Measurements from ENCODE around the gene ZNF556. TPM values are rescaled to one million over a fixed set of nuclear protein-coding genes. Genes with fewer than 3 reads are reported as not detected.
"Not testable (repeated sequence)": the region's sequence is repeated elsewhere in the genome, so short reads cannot be mapped to it uniquely, and the experiment has no call there.

Gene ZNF556
- total RNA-seq, 1 donor from 2014 or later: not detected

DNA sequence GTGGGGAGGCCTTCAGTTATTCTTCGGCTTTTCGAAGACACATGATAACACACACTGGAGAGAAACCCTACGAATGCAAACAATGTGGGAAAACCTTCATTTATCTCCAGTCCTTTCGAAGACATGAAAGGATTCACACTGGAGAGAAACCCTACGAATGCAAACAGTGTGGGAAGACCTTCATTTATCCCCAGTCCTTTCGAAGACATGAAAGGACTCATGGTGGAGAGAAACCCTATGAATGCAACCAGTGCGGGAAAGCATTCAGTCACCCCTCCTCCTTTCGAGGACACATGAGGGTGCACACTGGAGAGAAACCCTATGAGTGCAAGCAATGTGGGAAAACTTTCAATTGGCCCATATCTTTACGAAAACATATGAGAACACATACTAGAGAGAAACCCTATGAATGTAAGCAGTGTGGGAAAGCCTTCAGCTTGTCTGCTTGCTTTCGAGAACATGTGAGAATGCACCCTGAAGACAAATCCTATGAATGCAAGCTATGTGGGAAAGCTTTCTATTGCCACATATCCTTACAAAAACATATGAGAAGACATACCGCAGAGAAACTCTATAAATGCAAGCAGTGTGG is 14.0 kb upstream of the ZNF556 start:
- ATAC-seq: no peak
- DNase-seq (ENCODE audit: low spot score): no peak

DNA sequence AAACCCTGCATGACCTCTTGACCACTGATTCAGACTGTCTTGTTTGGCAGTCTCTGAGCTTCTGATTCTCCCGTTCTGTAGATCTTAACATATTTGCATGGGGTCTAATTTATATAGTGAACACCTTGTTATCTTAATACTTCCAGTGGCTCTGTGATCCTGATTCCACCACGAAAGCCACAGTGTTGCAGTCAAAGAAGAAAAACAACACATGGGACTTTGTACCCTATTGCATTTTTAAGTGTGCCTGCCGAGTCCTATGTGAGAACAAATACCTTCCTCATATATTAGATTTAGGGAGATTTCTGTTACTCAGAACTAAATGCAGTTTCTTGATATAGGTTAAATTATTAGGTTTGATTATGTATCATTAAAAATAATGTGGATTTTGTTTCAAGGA is 12.3 kb upstream of the ZNF556 start:
- no peak for ATAC-seq
- no peak for DNase-seq (ENCODE audit: low spot score)

DNA sequence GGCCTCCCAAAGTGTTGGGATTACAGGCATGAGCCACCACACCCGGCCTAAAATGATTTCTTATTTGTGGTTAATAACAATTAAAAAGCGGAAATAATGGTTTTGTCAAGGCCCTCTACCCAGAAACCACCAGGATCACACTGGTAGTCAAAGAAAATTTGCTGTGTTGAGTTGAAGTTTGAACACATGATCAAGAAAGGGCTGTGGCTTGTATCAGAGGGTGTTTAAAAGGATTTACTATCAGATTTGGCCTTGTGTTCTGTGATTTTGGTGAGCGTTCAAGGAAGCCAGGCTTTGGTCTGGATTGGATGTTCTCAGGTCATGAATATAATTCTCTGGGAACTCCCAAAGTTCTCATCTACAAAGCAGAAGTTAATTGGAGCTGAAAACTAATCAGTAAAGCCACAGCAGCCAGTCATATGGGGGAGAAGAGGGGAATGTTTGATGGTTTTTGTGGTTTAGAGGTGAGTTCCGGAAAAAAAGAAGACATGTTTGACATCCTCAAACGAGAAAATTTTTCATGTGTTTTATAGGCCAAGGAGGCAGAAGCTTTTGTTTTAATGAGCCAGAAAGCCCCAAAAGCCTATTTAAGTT is 10.6 kb upstream of the ZNF556 start:
- ATAC-seq (no peak), DNase-seq (ENCODE audit: low spot score) (no peak)

DNA sequence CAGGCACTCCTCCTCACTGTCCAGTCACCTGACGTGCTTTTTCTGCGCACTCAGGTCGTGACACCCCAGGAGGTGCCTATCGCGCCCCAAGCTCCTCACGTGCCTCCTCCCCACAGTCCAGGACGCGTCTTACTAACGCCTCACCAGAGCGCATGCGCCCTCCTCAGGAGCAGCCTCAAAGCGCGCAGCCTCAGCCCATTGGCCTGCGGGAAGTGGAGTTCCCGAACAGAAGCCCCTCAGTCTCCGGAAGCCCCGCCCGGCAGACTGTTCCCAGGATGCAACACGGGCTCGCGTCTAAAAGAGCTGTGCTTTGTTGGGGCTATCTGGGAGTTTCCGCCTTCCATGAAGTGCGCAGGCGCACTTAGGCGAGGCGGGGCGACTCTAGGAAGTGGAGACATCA is 8.3 kb upstream of the ZNF556 start:
- ATAC-seq: no peak

DNA sequence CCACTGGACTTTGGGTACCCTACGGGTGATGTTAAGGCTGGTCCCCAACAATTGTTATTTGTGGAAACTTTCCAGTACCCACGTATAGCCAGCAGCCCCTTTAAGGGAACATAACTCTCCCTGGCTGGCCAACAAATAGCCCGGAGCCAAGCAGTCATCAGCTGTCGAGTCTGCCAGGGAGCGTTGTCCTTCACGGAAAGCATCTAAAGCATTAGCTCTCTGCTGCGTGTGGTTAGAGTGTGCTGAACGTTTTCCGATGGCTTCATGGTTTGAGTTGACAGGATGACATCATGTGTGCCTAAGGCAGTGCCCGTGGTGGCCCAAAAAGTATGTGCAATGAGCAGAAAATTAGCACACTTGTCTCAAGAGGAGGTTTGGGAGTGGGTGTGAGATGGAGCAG is 3.3 kb upstream of the ZNF556 start:
- ATAC-seq: no peak
- no peak for DNase-seq (ENCODE audit: low spot score)

More for the DNA sequence above, 8.3 kb upstream of the ZNF556 start:
- no peak for DNase-seq (ENCODE audit: low spot score)

DNA sequence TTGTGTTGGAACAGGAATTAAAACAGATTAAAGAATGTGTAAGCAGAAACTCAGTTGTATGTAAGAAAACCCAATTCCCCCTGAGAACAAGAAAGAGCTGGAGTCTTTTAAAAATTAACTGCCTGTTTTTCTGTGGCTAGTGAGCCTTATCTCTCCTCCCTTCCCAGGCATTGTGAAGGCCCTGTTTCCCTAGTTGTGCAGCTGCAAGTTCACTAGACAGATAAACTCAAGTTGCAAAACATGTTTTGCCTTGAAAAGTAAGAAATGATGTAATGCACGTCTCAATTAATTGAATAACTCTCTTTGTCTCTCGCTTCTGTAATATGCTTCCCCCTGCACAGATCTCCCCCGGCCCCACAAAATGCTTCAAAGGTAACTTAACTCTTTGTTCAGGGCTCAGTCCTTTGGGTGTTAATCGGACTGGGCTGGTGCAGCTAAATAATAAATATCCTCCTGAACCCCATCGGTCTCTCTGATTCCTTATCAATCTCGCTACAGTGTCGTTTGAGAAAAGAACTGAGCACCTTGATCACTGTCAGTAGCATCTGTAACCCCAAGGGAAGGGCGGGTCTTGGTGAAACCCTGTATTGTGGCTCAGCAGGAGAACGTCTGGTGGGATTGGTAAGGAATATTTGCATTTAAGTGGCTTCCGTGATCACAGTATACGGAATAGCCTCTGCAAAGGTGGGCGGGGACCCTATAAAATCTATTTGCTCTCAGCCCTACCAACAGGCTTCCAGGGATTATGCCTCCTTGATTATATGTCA is 1.6 kb upstream of the ZNF556 start:
- ATAC-seq (no peak), DNase-seq (ENCODE audit: low spot score) (no peak)

DNA sequence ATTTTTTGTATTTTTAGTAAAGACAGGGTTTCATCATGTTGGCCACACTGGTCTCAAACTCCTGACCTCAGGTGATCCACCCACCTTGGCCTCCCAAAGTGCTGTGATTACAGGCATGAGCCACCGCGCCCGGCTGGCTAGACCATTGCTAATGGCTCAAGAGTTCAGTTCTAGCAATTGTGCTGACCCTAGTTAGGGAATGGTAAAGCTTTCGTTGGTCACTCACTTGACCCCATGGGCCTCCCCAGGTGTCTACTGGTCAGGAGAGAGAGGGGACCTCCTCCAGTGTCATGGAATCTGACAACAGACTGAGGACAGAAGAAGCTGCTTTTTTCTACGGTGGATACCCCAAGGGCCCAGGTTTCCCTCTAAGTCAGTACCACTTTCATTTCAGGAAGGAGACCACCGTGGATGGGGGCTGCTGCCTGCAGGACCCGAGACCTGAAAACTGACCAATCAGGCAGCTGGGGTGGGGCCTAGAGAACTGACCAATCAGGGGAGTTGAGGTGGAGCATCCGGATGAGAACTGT is 575 bp upstream of the ZNF556 start:
- no peak for DNase-seq (ENCODE audit: low spot score)
- no peak for ATAC-seq

DNA sequence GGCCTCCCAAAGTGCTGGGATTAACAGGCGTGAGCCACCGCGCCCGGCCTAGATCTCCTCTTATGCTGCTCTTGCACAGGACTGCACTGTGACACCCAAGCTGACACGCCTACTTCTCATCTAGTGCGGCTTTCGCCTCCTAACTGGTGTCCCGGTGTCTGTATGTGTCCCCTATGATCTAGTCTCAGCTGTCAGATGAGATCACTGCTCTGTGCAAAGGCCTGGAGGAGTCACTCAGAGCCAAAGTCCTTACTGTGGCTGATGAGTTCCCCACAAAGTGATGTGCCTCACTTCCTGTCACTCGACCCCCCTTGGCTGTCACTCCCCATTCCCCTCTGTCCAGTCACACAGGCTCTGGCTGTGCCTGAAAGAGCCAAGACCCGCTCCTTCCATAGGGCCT is 2.5 kb downstream of the ZNF556 start:
- ATAC-seq (no peak), DNase-seq (ENCODE audit: low spot score) (no peak)

DNA sequence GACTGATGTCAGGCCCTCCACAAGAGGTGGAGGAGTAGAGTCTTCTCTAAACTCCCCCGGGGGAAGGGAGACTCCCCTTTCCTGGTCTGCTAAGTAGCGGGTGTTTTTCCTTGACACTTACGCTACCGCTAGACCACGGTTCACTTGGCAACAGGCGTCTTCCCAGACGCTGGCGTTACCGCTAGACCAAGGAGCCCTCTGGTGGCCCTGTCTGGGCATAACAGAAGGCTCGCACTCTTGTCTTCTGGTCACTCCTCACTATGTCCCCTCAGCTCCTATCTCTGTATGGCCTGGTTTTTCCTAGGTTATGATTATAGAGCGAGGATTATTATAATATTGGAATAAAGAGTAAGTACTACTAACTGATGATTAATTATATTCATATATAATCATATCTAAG is 5.0 kb downstream of the ZNF556 start:
- not testable (repeated sequence) for ATAC-seq

DNA sequence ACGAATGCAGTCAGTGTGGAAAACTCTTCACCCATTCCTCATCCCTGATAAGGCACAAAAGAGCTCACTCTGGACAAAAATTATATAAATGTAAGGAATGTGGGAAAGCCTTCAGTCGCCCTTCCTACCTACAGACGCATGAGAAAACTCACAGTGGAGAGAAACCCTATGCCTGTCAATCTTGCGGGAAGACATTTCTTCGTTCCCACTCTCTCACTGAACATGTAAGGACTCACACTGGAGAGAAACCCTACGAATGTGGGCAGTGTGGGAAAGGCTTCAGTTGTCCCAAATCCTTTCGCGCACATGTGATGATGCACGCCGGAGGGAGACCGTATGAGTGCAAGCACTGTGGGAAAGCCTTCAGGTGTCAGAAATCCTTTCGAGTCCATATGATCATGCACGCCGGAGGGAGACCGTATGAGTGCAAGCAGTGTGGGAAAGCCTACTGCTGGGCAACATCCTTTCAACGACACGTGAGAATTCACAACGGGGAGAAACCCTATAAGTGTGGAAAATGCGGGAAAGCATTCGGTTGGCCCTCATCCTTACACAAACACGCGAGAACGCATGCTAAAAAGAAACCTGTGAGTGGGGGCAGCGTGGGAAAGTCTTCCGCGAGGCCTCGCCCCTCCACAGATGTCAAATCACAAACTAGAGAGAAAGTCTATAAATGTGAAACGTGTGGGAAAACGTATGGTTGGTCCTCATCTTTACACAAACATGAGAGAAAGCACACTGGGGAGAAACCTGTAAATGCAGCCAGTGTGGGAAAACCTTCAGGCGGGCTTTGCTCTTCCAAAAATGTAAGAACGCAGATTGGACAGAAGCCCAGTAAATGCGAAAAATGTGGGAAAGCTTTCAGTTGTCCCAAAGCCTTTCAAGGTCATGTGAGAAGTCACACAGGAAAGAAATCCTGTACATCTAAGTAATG is 10.5 kb downstream of the ZNF556 start:
- ATAC-seq (no peak), DNase-seq (ENCODE audit: low spot score) (no peak)

More for the DNA sequence above, 5.0 kb downstream of the ZNF556 start:
- not testable (repeated sequence) for DNase-seq (ENCODE audit: low spot score)

DNA sequence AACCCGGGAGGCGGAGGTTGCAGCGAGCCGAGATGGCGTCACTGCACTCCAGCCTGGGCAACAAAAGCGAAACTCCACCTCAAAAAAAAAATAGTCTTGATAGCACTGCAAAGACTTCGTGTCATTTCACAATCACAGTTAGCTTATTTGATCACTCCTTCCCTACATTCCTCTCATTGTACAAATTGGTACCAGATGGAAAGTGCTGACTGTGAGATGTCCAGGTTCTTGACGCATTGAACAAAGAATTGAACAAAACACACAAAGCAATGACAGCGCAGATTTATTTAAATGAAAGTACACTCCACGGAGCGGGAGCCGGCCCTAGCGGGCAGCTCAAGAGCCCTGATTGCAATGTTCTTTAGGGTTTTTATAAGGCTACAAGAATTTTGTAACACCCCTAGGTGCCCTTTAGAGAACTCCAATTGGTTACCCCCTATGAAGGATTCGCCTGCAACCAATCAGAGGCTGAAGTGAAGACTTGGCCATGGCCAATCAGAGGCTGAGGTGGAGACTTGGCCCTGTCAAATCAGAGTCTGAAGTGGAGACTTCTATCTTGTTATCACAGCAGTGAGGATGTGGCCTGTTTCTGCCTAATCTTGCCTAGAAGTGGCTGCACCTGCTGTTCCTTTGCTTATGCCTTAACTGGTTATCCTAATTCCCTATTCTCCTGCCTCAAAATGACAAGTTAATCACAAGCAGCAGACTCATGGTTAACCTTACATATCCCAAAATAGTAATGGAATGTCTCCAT is 16.7 kb downstream of the ZNF556 start:
- ATAC-seq (no peak), DNase-seq (ENCODE audit: low spot score) (no peak)

DNA sequence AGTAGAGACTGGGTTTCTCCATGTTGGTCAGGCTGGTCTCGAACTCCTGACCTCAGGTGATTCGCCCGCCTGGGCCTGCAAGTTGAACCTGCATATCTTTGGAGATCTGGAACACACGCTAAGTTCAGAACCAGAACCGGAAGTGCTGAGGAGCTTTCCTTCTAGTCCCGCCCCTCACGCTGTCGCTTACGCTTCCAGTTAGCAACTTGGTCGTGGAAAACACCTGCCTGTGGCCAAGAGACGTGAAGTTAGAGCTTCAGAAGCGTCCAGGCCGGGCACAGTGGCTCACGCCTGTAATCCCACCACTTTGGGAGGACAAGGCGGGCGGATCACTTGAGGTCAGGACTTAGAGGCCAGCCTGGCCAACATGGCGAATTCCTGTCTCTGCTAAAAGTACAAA is 18.6 kb downstream of the ZNF556 start:
- ATAC-seq: no peak
- no peak for DNase-seq (ENCODE audit: low spot score)

DNA sequence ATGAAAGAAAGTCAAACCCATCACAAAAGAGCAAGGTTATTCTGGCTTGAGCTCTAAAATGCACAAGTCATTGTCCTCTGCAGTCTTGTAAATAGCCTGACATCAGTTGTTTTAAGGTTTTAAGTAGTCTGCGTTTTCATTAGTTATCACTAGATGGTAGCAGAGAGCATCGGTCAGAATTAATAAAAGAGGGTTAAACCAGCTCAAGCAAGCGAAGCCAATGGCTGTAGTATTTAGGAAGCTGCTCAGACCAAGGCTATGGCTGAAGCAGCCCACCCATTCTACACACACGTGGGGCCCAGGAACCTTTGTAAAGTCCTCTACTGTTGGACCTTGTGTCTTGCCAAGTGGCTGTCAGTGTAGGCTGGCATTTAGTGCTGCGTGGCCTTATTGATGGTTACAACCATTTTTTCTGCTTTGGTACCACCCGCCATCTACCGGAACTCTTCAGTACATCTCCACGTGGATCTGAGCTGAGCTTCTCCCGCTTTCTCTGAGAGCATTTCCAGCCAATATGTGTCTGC is 20.3 kb downstream of the ZNF556 start:
- peak; percentile 97 for ATAC-seq
- no peak for DNase-seq (ENCODE audit: low spot score)

DNA sequence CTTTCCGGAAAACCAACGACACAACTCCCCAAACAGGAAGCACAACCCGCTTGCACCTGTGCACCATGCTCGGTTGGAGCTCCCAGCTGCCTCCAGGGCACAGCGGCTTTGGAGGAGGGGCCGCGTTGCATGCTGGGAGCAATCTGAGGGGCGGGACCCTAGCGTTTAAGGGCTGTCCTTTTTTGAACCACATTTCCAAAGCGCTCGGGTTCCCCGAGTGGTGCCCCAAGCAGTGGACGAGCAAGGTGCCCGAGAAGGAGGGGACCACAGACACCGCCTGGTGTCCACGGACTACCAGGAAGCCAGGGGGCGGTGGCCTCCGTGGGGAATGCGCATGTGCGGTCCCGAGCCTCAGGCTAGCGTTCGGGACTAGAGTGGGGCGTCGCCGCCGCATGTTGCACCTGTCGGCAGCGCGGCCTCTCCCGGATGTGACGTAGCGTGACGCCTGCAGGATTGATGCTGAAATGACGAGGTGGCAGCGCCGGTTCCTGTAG is 21.6 kb downstream of the ZNF556 start:
- no peak for ATAC-seq
- no peak for DNase-seq (ENCODE audit: low spot score)

DNA sequence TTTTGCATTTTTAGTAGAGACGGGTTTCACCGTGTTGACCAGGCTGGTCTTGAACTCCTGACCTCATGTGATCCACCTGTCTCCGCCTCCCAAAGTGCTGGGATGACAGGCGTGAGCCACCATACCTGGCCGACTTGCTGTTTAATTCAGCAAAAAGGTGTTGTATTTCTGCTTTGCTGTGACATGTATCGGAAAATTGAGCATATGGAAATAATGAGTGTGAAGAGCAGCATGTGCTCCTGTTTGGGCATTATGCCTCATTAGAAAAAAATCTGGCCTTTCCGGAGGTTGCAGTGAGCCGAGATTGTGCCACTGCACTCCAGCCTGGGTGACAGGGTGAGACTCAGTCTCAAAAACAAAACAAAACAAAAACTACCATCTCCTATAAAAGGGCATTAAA is 23.4 kb downstream of the ZNF556 start:
- not testable (repeated sequence) for DNase-seq (ENCODE audit: low spot score); ATAC-seq

DNA sequence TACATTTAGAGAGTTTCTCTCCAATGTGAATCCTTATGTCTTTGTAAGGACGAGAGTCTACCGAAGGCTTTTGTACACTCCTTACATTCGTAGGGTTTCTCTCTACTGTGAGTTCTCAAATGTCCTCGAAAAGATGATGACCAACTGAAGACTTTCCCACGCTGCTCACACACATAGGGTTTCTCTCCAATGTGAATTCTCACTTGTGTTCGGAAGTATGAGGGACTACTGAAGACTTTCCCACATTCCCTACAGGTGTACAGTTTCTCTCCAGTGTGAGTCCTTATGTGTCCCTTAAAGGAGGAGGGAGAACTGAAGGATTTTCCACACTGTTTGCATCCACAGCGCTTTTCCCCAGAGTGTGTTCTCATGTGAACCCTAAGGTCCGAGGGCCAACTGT is 29.6 kb downstream of the ZNF556 start:
- DNase-seq (ENCODE audit: low spot score) (no peak), ATAC-seq (no peak)

DNA sequence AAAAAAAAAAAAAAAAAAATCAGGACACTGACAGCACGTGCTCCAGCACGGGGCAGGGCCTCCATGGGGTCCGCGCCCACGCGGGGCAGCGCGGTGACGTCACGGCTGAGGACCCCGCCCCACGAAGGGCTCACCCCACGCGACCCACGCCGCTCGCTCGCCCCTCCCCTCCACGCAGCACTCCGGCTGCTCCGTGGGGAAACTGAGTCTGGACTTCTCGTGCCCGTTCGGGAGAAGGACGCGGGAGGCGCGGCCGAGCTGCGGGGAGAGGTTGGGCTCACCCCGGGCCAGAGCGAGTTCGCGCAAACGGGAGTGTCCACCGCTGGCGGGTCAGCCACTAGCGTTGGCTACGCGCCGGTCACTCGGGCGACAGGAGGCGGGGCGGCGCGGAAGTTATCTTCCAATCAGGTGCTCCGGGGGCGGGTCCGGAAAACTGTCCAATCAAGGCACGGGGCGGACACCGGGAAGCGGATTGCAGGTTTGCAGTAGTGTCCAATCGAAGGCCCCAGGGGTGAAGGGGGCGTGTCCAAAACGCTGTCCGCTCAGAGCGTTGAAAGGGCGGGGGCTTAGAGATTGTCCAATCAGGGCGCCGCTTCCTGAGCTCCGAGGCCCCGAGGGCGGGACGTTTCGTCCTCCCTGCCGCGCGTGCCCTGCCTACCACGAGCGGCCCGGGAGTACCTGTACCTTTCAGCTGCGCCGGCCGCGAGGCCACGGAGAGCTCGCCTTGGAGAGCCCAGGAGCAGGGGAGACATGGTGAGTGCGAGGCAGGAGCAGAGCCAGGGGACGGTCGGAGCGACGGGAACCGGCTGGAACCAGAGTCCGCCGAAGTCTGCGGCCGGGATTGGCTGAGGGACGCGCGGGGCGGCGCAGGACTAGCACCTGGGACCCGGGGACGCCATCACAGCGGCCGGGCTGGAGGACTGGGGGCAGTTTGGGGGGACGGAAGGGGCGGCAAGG is 33.4 kb downstream of the ZNF556 start, which contains the start of gene ZNF57:
Gene ZNF57, plus strand, starts transcription at position 633 of the 957 bp plus-strand sequence. Its CDS starts 118 bp downstream, at position 751.
- ATAC-seq (peak; percentile 96), DNase-seq (ENCODE audit: low spot score) (peak; percentile 100)

DNA sequence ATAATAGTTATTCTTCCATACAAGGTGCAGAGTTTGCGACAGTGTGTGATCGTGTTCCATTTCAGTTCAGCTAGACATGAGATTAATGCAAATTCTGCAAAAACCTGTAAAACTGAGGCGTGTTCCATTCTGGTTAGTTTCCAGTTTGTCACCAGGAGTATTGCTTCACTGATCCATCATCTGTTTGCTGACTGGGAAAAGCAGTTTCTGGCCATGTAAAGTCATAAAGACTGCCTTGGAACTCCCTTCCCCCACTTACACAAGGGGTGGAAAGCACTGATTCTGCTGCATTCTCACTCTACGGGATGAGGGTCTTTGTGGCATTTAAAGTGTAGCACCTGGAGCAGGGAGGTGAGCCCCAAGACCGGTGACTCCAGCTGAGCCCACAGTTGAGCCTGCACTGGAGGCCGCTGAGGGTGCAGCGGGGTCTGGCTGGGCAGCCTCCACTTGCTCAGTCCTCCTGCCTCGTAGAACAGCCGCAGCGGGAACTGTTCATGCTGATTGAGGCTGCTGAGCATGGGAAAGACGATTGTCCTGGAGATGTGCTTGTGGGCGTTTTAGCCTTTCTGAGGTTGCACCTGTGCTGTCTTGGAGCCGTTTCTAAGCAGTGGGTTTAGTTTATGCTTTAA is 35.6 kb downstream of the ZNF556 start:
- DNase-seq (ENCODE audit: low spot score) (peak; percentile 19), ATAC-seq (peak; percentile 15)

Data from left lobe of liver (tissue), 2 donors.